Measurements from ENCODE around the gene ISLR2.

The ISLR2 gene

GRCh38 chr15:74178326-74179100 lies 48.1 kb downstream of the ISLR2 start:
- no peak for DNase-seq (ENCODE audit: low spot score)

- no peak for DNase-seq (ENCODE audit: low spot score)
These were observed 48.9 kb downstream of the ISLR2 start for GRCh38 chr15:74179101-74179841.

- DNase-seq (ENCODE audit: low spot score), result no peak
These were observed 49.8 kb downstream of the ISLR2 start for GRCh38 chr15:74179983-74180880.

GRCh38 chr15:74180881-74181602 lies 50.7 kb downstream of the ISLR2 start:
- no peak for DNase-seq (ENCODE audit: low spot score)

GRCh38 chr15:74182131-74182530 lies 51.7 kb downstream of the ISLR2 start:
- no peak for DNase-seq (ENCODE audit: low spot score)

GRCh38 chr15:74184582-74185091 lies 54.3 kb downstream of the ISLR2 start:
- no peak for DNase-seq (ENCODE audit: low spot score)

- DNase-seq (ENCODE audit: low spot score), result no peak
These were observed 55.4 kb downstream of the ISLR2 start for GRCh38 chr15:74185710-74186348.
